ENCODE results near the gene FBXW7. TPM values are rescaled to one million over a fixed set of nuclear protein-coding genes. Genes with fewer than 3 reads are reported as not detected.

The FBXW7 gene
- polyA plus RNA-seq, 2 of the 4 experiments (the other 2 are of a cell fraction), result 7.2 to 12.5 TPM

DNA sequence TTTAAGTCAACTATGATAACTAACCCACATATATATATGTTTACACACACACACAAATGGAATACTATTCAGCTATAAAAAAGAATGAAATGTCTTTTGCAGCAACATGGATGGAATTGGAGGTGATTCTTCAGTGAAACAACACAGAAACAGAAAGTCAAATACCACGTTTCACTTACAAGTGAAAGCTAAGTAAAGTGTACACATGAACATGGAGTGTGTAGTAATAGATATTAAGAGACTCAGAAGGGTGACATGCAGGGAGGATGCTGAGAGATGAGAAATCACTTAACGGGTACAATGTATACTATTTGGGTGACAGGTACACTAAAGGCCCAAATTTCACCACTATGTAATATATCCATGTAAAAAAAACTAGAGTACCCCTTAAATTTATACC lies 146.5 kb downstream of the FBXW7 start:
- DNase-seq (ENCODE audit: low read depth in 1 of 2, low spot score in 1 of 2) (no peak), FAIRE-seq (no peak), ATAC-seq (no peak)
- POLR2A ChIA-PET, result no interaction called here
- H3K4me3 ChIP-seq, result no peak overlapping the region
- H3K9me3 ChIP-seq, result no peaks in the 10 kb centered on the region
- 90% methylated on average over 2 of the region's 2 CpGs for WGBS (ENCODE audit: missing lambda C conversion rate)
- no peak overlapping the region for H3K27ac ChIP-seq
- CTCF ChIA-PET, result interaction anchor here (2.0 kb wide), 1 partner anchor 19 kb away, joined by 5 read pairs; no protein-coding TSS in a partner anchor
- H3K4me2 ChIP-seq, result no peak overlapping the region
- H3K4me1 ChIP-seq, result no peaks in the 10 kb centered on the region
- TF ChIP-seq RCOR1 (IDR thresholded peaks at IDR 0.05; ENCODE audit: low read depth, low read length) (no peak), TFCP2L1 (CRISPR knock-in tag; IDR thresholded peaks at IDR 0.05) (no peak), RARB (CRISPR knock-in tag; IDR thresholded peaks at IDR 0.05) (no peak), MAFK (IDR thresholded peaks at IDR 0.05; ENCODE audit: partially characterized antibody) (no peak), EP300 (IDR thresholded peaks at IDR 0.05) (no peak)

DNA sequence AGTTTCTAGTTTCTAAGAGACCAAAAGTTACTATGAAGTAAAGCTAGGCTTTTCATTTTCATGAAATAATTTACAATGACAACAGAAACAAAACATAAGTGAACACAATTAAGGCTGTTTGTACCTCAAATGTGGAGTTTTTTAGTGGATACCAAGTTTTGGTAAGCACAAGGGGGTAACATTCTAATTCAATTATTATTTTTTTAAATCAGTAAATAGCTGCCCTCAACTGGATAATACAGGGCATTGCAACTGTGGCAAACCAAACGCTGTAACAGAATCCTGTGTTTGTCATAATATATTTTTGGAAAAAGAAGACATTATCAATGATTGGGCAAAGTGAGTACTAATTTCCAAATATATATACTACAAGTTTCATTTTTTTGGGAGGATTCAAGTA lies 150.3 kb downstream of the FBXW7 start:
- ChIA-PET CTCF (interaction anchor here (1.4 kb wide), 1 partner anchor 1268 kb away, joined by 3 read pairs; no protein-coding TSS in a partner anchor), POLR2A (no interaction called here)
- no peak overlapping the region for H3K27ac ChIP-seq
- H3K4me2 ChIP-seq, result no peak overlapping the region
- FAIRE-seq (no peak), DNase-seq (ENCODE audit: low read depth in 1 of 2, low spot score in 1 of 2) (no peak), ATAC-seq (no peak)
- H3K4me3 ChIP-seq, result no peak overlapping the region
- H3K4me1 ChIP-seq, result 0 out of 3 replicates have a peak, but pooled peaks cover 3% of the 10 kb centered on the region
- WGBS (ENCODE audit: missing lambda C conversion rate), result 3% methylated on average over 1 of the region's 1 CpG
- TF ChIP-seq, protein P1, sequence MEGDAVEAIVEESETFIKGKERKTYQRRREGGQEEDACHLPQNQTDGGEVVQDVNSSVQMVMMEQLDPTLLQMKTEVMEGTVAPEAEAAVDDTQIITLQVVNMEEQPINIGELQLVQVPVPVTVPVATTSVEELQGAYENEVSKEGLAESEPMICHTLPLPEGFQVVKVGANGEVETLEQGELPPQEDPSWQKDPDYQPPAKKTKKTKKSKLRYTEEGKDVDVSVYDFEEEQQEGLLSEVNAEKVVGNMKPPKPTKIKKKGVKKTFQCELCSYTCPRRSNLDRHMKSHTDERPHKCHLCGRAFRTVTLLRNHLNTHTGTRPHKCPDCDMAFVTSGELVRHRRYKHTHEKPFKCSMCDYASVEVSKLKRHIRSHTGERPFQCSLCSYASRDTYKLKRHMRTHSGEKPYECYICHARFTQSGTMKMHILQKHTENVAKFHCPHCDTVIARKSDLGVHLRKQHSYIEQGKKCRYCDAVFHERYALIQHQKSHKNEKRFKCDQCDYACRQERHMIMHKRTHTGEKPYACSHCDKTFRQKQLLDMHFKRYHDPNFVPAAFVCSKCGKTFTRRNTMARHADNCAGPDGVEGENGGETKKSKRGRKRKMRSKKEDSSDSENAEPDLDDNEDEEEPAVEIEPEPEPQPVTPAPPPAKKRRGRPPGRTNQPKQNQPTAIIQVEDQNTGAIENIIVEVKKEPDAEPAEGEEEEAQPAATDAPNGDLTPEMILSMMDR (IDR thresholded peaks at IDR 0.05), result peak; percentile 54
- TF ChIP-seq SMC3 (IDR thresholded peaks at IDR 0.05), result peak; percentile 47
- TF ChIP-seq RAD21 (conservative IDR thresholded peaks at IDR 0.05 in 1 of 2, IDR thresholded peaks at IDR 0.05 in 1 of 2), result peak; percentile 47 to 62
- no peak for TF ChIP-seq RNF2 (IDR thresholded peaks at IDR 0.05; ENCODE audit: borderline replicate concordance, low read depth)
- no peaks in the 10 kb centered on the region for H3K9me3 ChIP-seq

DNA sequence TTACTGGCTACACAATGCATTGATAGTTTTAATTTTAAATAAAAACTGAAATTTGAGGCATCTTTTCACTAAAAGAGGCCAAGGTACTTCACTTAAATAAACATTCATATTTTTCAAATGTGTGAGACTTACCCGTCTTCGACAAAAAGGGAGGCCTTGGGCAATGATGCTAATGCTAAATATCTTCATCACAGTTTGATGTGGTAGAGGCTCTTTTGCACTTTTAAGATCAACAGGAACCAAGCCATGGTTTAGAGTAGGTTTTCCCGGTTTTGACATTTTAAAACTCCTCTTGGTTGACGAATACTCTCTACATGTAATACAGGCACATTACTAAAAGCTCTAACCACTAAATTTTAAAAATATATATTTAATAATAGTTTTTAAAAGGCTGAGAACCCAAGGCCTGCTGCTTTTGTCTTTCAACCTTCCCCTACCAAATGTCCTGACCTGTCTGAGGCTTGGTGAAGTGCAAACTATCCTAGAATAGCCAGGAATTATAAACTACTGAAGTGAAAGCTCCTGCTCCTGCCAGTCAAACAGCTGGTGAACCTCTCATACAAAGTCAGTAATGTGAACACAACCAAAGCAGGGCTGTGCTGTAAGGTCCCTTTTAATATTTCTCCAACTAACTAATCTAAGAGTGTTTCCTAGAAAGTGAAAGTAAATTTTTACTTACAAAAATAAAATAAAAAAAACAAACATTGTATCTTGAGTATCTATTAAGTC lies 153.7 kb downstream of the FBXW7 start:
- WGBS (ENCODE audit: missing lambda C conversion rate), result 90% methylated on average over 4 of the region's 4 CpGs
- ChIA-PET CTCF (no interaction called here), POLR2A (no interaction called here)
- Histone ChIP-seq H3K4me2 (0 out of 3 replicates have a peak overlapping the region, but pooled peaks have one; percentile 13), H3K9me3 (no peaks in the 10 kb centered on the region), H3K27ac (no peak overlapping the region), H3K4me1 (0 out of 3 replicates have a peak, but pooled peaks cover 3% of the 10 kb centered on the region), H3K4me3 (no peak overlapping the region)
- no peak for DNase-seq (ENCODE audit: low read depth in 1 of 2, low spot score in 1 of 2)
- no peak for ATAC-seq
- FAIRE-seq, result no peak
- TF ChIP-seq MAZ (IDR thresholded peaks at IDR 0.05; ENCODE audit: borderline replicate concordance, low read depth, low read length) (no peak), CBX8 (IDR thresholded peaks at IDR 0.05) (no peak), ZC3H11A (IDR thresholded peaks at IDR 0.05) (no peak), HOXB5 (CRISPR knock-in tag; IDR thresholded peaks at IDR 0.05) (no peak), CHD2 (IDR thresholded peaks at IDR 0.05; ENCODE audit: low read length, partially characterized antibody) (no peak)
- TF ChIP-seq, protein P2, sequence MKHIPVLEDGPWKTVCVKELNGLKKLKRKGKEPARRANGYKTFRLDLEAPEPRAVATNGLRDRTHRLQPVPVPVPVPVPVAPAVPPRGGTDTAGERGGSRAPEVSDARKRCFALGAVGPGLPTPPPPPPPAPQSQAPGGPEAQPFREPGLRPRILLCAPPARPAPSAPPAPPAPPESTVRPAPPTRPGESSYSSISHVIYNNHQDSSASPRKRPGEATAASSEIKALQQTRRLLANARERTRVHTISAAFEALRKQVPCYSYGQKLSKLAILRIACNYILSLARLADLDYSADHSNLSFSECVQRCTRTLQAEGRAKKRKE (CRISPR knock-in tag; IDR thresholded peaks at IDR 0.05; ENCODE audit: low read depth), result no peak

DNA sequence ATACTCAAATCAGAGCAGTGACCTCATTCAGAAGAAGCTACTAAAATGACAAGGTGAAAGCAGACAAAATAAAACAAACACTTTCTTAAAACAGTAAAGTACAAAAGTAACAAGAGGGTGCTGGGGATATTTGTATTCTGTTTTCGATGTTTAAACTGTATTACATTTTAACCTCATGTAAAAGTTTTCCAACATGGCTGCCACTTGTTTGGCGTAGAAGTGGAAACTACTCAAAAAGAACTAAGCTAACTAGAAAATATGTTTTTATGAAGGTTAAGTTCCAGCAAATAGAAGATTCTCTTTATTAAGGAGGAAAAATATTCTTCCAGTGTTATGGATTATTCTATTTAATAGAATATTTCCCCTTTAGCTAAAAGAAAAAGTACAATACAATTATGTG lies 155.0 kb downstream of the FBXW7 start:
- ATAC-seq (no peak), FAIRE-seq (no peak), DNase-seq (ENCODE audit: low read depth in 1 of 2, low spot score in 1 of 2) (no peak)
- H3K4me3 ChIP-seq, result no peak overlapping the region
- ChIA-PET POLR2A (no interaction called here), CTCF (no interaction called here)
- no peak overlapping the region for H3K27ac ChIP-seq
- WGBS (ENCODE audit: missing lambda C conversion rate), result 91% methylated on average over 2 of the region's 2 CpGs
- TF ChIP-seq, protein P2 (CRISPR knock-in tag; IDR thresholded peaks at IDR 0.05; ENCODE audit: low read depth), result no peak
- TF ChIP-seq RCOR1 (IDR thresholded peaks at IDR 0.05; ENCODE audit: low read depth, low read length), result no peak
- TF ChIP-seq, protein P3, sequence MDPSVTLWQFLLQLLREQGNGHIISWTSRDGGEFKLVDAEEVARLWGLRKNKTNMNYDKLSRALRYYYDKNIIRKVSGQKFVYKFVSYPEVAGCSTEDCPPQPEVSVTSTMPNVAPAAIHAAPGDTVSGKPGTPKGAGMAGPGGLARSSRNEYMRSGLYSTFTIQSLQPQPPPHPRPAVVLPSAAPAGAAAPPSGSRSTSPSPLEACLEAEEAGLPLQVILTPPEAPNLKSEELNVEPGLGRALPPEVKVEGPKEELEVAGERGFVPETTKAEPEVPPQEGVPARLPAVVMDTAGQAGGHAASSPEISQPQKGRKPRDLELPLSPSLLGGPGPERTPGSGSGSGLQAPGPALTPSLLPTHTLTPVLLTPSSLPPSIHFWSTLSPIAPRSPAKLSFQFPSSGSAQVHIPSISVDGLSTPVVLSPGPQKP (IDR thresholded peaks at IDR 0.05; ENCODE audit: low read depth, low read length), result no peak
- TF ChIP-seq MAFK (IDR thresholded peaks at IDR 0.05; ENCODE audit: partially characterized antibody), result no peak
- H3K4me2 ChIP-seq, result no peak overlapping the region
- no peaks in the 10 kb centered on the region for H3K9me3 ChIP-seq
- H3K4me1 ChIP-seq, result 0 out of 3 replicates have a peak, but pooled peaks cover 3% of the 10 kb centered on the region

Measured in A549 (cell line).